ENCODE results near the gene ADPGK.
A peak's percentile ranks its signal among the peaks of the same experiment; 100 is the strongest.

The ADPGK gene

GRCh38 chr15:72790302-72790910 lies 6.8 kb upstream of the ADPGK start:
- TF ChIP-seq ZFX (IDR thresholded peaks at IDR 0.05; ENCODE audit: borderline replicate concordance) (no peak), CTCF (IDR thresholded peaks at IDR 0.05) (no peak)
- H3K27ac ChIP-seq, result no peak overlapping the region

GRCh38 chr15:72787526-72787925 lies 4.0 kb upstream of the ADPGK start:
- H3K27ac ChIP-seq, result no peak overlapping the region

GRCh38 chr15:72786676-72787345 lies 3.3 kb upstream of the ADPGK start:
- TF ChIP-seq CTCF (IDR thresholded peaks at IDR 0.05) (no peak), ZFX (IDR thresholded peaks at IDR 0.05; ENCODE audit: borderline replicate concordance) (no peak)
- no peak overlapping the region for H3K27ac ChIP-seq

More at GRCh38 chr15:72787526-72787925, 4.0 kb upstream of the ADPGK start:
- TF ChIP-seq ZFX (IDR thresholded peaks at IDR 0.05; ENCODE audit: borderline replicate concordance) (no peak), CTCF (IDR thresholded peaks at IDR 0.05) (no peak)

- no peak overlapping the region for H3K27ac ChIP-seq
- no peak for TF ChIP-seq CTCF (IDR thresholded peaks at IDR 0.05)
- no peak for TF ChIP-seq ZFX (IDR thresholded peaks at IDR 0.05; ENCODE audit: borderline replicate concordance)
Measured at GRCh38 chr15:72786242-72786641, 2.7 kb upstream of the ADPGK start.

- H3K27ac ChIP-seq, result no peak overlapping the region
- no peak for TF ChIP-seq CTCF (IDR thresholded peaks at IDR 0.05)
- no peak for TF ChIP-seq ZFX (IDR thresholded peaks at IDR 0.05; ENCODE audit: borderline replicate concordance)
Measured at GRCh38 chr15:72785841-72786240, 2.3 kb upstream of the ADPGK start.

GRCh38 chr15:72785432-72785831 lies 1.9 kb upstream of the ADPGK start:
- 0 out of 2 replicates have a peak overlapping the region, but pooled peaks have one; percentile 69 for H3K27ac ChIP-seq
- no peak for TF ChIP-seq ZFX (IDR thresholded peaks at IDR 0.05; ENCODE audit: borderline replicate concordance)
- no peak for TF ChIP-seq CTCF (IDR thresholded peaks at IDR 0.05)

GRCh38 chr15:72784456-72784876 lies 908 bp upstream of the ADPGK start:
- peak; percentile 23; the same call in 1 of the 2 replicates for TF ChIP-seq CTCF (IDR thresholded peaks at IDR 0.05)
- no peak for TF ChIP-seq ZFX (IDR thresholded peaks at IDR 0.05; ENCODE audit: borderline replicate concordance)
- H3K27ac ChIP-seq, result peak overlapping the region; percentile 69
